Fibroblast of pulmonary artery (primary cell): ENCODE measurements around the gene CYP27B1.

Source experiments
- DNase-seq: peaks from one replicate; pipeline ENCODE4 v3.0.0-alpha.2; 2010; ENCODE audit warnings: low read depth
- H3K4me3 ChIP-seq: replicated peaks from 2 replicates; pipeline ENCODE4 v1.5.1; 2011; ENCODE audit warnings: low read depth, mild to moderate bottlenecking, control low read depth, low read length, moderate library complexity
- TF ChIP-seq, protein P1 (sequence below): IDR thresholded peaks from 2 replicates; pipeline ENCODE4 v1.5.1; 2011; ENCODE audit warnings: mild to moderate bottlenecking, control low read depth, low read length, inconsistent platforms; ENCODE audit errors: missing control alignments

CYP27B1 gene

DNA sequence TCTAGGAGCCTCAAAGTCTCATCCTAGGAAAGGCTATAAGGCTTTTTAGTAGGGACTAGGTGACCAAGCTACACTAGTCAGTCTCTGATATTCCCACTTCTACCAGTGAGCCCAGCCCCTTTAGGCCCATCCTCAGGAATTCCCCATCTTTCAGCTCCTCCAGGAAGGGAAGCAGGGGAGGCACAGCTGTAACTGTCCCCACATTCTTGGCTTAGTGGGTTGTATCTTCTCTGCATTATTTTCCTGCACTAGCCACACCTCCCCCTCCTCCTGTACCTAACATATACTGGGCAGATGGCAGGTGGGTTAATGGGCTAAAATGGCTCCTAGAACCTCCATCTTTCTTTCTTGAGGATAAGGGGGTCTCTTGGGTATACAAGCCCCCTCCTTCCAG lies 424 bp upstream of the CYP27B1 start:
- no peak for DNase-seq
- TF ChIP-seq, protein P1, sequence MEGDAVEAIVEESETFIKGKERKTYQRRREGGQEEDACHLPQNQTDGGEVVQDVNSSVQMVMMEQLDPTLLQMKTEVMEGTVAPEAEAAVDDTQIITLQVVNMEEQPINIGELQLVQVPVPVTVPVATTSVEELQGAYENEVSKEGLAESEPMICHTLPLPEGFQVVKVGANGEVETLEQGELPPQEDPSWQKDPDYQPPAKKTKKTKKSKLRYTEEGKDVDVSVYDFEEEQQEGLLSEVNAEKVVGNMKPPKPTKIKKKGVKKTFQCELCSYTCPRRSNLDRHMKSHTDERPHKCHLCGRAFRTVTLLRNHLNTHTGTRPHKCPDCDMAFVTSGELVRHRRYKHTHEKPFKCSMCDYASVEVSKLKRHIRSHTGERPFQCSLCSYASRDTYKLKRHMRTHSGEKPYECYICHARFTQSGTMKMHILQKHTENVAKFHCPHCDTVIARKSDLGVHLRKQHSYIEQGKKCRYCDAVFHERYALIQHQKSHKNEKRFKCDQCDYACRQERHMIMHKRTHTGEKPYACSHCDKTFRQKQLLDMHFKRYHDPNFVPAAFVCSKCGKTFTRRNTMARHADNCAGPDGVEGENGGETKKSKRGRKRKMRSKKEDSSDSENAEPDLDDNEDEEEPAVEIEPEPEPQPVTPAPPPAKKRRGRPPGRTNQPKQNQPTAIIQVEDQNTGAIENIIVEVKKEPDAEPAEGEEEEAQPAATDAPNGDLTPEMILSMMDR: no peak
- H3K4me3 ChIP-seq: no peak overlapping the region

DNA sequence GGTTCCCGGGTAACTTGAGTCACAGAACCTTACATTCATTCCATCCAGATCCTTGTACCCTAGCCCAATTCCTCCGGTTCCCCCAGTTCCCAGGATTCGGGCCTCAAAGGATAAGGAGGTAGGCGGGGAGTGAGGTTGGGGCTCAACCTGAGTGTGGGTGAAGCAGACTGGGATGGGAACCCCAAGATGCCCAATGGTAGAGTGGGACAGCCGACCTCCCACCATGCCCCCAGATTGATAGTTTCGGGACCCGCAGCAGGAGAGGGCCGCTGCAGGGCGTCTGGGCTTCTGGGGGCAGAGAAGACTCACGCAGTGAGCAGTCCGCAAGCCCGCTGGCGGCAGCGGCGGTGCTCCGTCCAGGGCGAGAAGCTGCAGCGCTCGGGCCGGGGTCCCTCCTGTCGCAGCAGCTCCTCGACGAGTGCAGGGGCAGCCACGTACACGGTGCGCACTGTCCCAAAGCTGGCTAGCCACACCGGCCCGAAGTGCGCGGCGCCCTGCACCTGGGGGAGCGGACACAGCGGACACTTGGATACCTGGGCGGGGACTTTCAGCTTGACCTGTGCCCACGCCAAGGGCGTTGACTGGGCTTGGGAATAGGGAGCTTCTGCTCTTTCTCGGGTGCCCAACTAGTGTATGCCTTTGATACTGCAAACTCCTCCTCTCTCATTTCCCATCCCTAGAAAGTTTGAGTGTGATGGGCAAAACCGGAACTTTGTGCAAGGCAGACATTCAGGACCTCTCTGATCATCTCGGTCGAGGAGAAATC lies 997 bp downstream of the CYP27B1 start:
- H3K4me3 ChIP-seq: peak overlapping the region; percentile 37
- no peak for DNase-seq
- TF ChIP-seq, protein P1: no peak

DNA sequence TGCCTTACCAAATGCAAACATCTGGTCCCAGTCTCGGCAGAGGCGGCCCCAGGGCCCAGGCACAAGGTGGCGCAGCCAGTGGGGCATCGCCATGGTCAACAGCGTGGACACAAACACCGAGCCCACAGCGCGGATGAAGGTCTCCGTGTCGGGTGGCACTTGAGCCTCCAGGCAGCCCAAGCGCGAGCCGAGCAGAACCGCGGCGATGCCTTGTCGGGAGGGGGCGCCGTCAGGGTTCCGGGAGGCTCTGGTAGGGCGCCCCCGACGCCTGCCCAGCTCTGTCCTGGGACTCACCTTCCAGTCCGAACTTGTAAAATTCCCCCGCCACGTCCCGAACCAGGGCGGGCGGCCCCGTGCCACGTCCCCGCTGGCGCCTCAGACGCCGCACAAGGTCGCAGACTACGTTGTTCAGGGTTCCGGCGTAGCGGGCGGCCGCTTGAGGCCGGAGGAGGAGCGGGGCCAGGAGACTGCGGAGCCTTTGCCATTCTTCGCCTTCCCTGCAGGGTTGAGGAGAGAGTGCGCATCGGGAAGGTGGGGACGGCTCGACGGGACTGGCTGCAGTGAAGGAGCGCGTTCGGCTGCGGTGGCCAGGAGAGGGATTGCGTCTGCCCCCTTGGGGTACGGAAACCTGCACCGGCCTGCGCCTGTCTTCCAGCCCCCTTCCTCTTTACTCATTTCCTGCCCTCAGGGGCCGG lies 1.7 kb downstream of the CYP27B1 start:
- DNase-seq: peak; percentile 30
- H3K4me3 ChIP-seq: peak overlapping the region; percentile 29
- TF ChIP-seq, protein P1: peak; percentile 31

DNA sequence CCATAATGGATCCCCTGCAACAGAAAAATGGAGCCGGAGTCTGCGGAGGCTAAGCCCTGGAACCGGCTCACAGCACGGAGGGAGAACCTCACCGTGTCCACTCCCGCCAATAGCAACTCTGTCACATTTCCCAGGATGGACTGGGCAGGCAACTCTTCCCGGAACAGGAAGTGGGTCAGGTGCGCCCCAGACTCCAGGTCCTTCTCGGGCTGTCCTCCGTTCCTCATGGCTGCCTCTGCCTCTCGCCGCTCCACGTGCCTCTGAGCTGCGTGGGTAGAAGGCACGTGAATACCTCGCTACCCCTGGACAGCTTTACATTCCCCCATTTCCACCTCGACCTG lies 2.2 kb downstream of the CYP27B1 start:
- peak overlapping the region; percentile 29 for H3K4me3 ChIP-seq
- TF ChIP-seq, protein P1: no peak
- no peak for DNase-seq

DNA sequence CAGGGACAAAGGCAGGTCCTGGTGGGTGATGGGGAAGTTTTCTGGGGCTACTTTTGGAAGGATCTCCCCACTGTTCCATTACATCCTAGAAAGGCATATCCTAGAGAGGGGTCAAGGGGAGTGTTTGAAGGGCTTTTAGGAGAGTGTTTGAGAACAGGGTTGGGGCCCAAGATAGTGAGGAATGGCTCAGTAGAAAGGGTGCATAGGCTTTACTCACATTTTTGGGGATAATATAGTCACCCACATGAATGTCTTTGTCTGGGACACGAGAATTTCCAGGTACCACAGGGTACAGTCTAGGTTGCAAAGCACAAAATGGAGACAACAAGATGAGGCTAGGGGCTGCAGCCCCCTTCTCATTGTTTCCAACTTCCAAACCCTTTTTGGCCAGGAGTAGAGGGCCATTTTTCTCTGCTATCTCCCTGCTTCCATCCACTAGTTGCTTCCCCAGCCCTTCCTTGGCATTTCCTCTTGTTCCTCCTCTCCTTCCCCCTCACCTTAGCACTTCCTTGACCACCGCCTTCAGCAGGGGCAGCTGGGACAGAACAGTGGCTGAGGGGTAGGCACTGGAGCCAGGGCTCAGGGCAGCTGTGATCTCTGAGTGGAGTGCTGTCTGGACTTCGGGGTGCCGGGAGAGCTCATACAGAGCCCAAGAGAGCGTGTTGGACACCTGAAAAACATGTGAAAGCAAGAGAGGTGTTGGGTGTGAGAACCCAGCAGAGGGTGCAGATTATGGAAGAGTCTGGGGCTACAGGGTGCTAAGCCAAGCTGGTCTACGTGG lies 2.8 kb downstream of the CYP27B1 start:
- DNase-seq: no peak
- TF ChIP-seq, protein P1: no peak
- H3K4me3 ChIP-seq: no peak overlapping the region

DNA sequence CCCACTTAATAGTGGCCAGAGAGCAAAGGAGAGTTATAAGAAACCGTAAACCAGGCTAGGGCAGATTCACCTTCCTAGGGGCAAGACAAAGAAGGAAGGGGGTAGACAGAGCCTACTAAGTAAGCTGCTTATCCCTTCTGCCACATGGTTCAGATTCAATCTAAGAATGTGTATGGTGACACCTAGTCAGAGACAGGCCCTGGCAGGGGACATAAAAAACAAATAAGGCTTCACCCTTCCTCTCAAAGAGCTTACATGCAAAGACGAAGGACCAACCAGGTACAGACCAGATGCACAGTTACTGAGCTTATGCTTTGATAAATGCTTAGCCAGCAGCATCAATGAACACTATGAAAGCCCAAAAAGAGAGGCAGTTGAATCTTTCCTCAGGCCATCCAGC lies 4.4 kb downstream of the CYP27B1 start:
- H3K4me3 ChIP-seq: no peak overlapping the region
- DNase-seq: no peak
- TF ChIP-seq, protein P1: no peak
